Measurements from ENCODE around the gene AFG1L. TPM values are rescaled to one million over a fixed set of nuclear protein-coding genes. Genes with fewer than 3 reads are reported as not detected.

AFG1L gene
- total and polyA plus RNA-seq, 7 donors, result 2.1 to 6.9 (median 3.5) TPM

- peak; percentile 84 for DNase-seq
- 12 to 17% methylated on average over 5 of the region's 5 CpGs for WGBS, 2 donors
- H3K9me3 ChIP-seq, result no peaks in the 10 kb centered on the region
- intact Hi-C loops (cut with DNase I), result loop anchor here (1.0 to 2.0 kb wide), 4 partner anchors 241 to 531 kb away; no protein-coding TSS in a partner anchor
- no peaks in the 10 kb centered on the region for H3K36me3 ChIP-seq
- no peak overlapping the region for H3K27ac ChIP-seq
- peaks cover 0 to 16% (median 5%) of the 10 kb centered on the region in 4 donors for H3K4me1 ChIP-seq
- H3K27me3 ChIP-seq, result no peaks in the 10 kb centered on the region
- TF ChIP-seq POLR2A (IDR thresholded peaks at IDR 0.05), result no peak
- peak in 1 of 4 donors; percentile 6 for TF ChIP-seq POLR2AphosphoS5 (IDR thresholded peaks at IDR 0.05)
- TF ChIP-seq EP300 (IDR thresholded peaks at IDR 0.05), result no peak
- peak; percentile 73 to 94 (median 93) for TF ChIP-seq CTCF (IDR thresholded peaks at IDR 0.05)
- H3K4me3 ChIP-seq, result no peak overlapping the region
Observed at GRCh38 chr6:108541843-108542759, 247.2 kb downstream of the AFG1L start.

GRCh38 chr6:108543175-108543940, 248.5 kb downstream of the AFG1L start:
- peaks cover 0 to 16% (median 5%) of the 10 kb centered on the region in 4 donors for H3K4me1 ChIP-seq
- TF ChIP-seq CTCF (IDR thresholded peaks at IDR 0.05) (no peak), POLR2AphosphoS5 (IDR thresholded peaks at IDR 0.05) (no peak), POLR2A (IDR thresholded peaks at IDR 0.05) (no peak), EP300 (IDR thresholded peaks at IDR 0.05) (no peak)
- H3K27ac ChIP-seq, result no peak overlapping the region
- H3K36me3 ChIP-seq, result no peaks in the 10 kb centered on the region
- no peaks in the 10 kb centered on the region for H3K27me3 ChIP-seq
- intact Hi-C loops (cut with DNase I), result loop anchor here (2.0 kb wide), 2 partner anchors 239 to 529 kb away; no protein-coding TSS in a partner anchor
- WGBS, 2 donors, result 86 to 88% methylated on average over 7 of the region's 7 CpGs
- no peak for DNase-seq
- H3K9me3 ChIP-seq, result no peaks in the 10 kb centered on the region
- no peak overlapping the region for H3K4me3 ChIP-seq

- Histone ChIP-seq H3K9me3 (no peaks in the 10 kb centered on the region), H3K4me3 (no peak overlapping the region), H3K36me3 (no peaks in the 10 kb centered on the region), H3K27ac (peak overlapping the region in 3 of 4 donors; percentile 45 to 56 (median 47)), H3K27me3 (no peaks in the 10 kb centered on the region), H3K4me1 (peaks cover 0 to 16% (median 5%) of the 10 kb centered on the region in 4 donors)
- 75 to 83% methylated on average over 3 of the region's 3 CpGs for WGBS, 2 donors
- no peak for DNase-seq
- TF ChIP-seq POLR2A (IDR thresholded peaks at IDR 0.05) (no peak), CTCF (IDR thresholded peaks at IDR 0.05) (no peak), EP300 (IDR thresholded peaks at IDR 0.05) (no peak), POLR2AphosphoS5 (IDR thresholded peaks at IDR 0.05) (no peak)
- intact Hi-C loops (cut with DNase I), result no loop called here
Observed at GRCh38 chr6:108544606-108545005, 249.8 kb downstream of the AFG1L start.

- Histone ChIP-seq H3K36me3 (no peaks in the 10 kb centered on the region), H3K27ac (no peak overlapping the region), H3K27me3 (no peaks in the 10 kb centered on the region), H3K4me1 (peaks cover 0 to 16% (median 6%) of the 10 kb centered on the region in 4 donors), H3K9me3 (no peaks in the 10 kb centered on the region), H3K4me3 (no peak overlapping the region)
- TF ChIP-seq CTCF (IDR thresholded peaks at IDR 0.05), result no peak
- no peak for TF ChIP-seq POLR2AphosphoS5 (IDR thresholded peaks at IDR 0.05)
- no peak for TF ChIP-seq POLR2A (IDR thresholded peaks at IDR 0.05)
- TF ChIP-seq EP300 (IDR thresholded peaks at IDR 0.05), result no peak
- WGBS, 2 donors, result 63 to 74% methylated on average over 6 of the region's 6 CpGs
- no peak for DNase-seq
- intact Hi-C loops (cut with DNase I), result no loop called here
Observed at GRCh38 chr6:108546079-108547049, 251.5 kb downstream of the AFG1L start.
